Activated CD4-positive, alpha-beta T cell treated with anti-CD3 and anti-CD28 coated beads, Interleukin-2, amount 50 U/mL, for 16 hours (primary cell): ENCODE data around the gene QRICH2.
"Not testable (repeated sequence)": the region's sequence is repeated elsewhere in the genome, so short reads cannot be mapped to it uniquely, and the experiment has no call there.

Experiments used
- DNase-seq: peaks from one replicate; pipeline ENCODE4 v3.0.0-alpha.2; 2020

QRICH2 gene

DNA sequence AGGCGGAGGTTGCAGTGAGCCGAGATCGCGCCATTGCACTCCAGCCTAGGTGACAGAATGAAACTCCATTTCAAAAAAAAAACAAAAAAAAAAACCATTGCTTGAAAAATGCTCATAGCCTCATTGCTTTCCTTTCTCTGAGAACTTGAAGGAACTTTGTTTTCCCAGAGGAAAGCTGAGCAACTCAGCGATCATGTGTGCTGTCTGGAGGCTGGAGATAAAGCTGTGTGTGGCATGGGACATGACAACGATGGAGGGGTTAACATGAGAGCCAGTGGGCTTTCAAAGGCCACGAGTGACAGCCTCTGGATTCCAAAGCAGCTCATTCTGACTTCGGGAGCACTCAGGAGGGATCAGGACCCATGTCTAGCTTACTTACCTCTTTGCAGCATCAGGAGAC is 21.6 kb upstream of the QRICH2 start:
- no peak for DNase-seq

DNA sequence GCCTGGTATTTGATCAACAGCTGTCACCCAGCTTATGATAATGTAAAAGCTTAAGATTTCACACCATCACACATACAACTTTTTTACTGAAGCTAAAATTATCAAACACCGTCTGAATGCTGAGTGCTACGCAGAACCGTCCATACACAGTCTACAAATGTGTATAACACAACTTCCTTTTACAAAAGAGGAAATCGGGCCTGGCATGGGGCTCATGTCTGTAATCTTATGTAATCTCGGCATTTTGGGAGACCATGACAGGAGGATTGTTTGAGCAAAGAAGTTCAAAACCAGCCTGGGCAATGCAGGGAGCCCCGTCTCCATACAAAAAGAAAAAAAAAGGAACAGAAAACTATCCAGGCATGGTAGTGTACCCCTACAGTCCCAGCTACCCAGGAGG is 19.6 kb upstream of the QRICH2 start:
- DNase-seq: no peak

DNA sequence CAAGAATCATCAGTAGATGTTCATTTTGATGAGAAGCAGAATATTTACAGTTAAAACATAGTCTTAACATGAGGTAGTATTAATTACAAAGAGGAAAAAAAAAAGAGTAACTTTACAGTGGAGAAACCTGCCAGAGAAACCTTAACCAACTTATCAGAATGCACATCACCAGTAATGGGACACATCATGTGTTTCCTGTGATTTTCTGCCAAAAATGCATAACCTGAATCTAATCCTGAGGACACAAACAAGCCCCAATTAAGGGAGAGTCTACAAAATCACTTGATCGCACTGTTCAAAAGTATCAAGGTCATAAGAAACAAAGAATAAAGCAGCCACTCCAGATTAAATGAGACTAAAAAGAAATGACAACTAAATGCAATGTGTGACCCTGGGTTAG is 18.2 kb upstream of the QRICH2 start:
- no peak for DNase-seq

DNA sequence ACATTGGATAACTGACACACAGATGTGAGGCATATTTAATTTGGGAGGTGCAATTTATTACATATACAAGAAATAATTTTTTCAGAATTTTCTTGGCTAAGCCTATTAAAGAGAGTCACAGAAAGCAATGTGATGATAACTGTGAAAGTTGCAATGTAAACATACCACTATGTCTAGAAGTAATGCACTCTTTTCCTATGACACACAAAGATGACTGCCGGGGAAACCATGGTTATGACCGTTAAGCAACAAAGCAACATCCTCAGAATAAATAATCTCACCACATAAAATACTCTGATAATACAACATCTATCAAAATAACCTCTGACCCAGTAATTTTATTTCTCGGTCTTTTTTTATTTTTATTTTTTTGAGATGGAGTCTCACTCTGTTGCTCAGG is 10.5 kb upstream of the QRICH2 start:
- no peak for DNase-seq

DNA sequence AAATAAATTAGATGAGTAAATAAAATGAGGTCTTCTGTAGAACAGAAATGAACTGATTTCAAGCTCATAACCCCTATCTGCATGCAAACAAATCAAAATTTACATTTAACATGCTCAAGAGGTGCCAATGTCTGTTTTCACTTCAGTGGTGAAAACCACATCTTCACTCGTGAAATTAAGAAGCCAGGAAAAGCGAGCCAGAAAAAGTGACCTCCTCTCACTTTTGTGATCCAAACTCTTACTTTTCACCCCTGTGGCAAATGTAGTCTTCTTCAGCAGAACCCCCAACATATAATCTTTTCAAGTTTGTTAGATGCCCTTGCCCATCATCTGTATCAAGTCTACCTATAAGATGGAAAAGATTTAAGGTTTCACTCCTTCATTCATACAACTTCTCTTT is 9.5 kb upstream of the QRICH2 start:
- DNase-seq: no peak

DNA sequence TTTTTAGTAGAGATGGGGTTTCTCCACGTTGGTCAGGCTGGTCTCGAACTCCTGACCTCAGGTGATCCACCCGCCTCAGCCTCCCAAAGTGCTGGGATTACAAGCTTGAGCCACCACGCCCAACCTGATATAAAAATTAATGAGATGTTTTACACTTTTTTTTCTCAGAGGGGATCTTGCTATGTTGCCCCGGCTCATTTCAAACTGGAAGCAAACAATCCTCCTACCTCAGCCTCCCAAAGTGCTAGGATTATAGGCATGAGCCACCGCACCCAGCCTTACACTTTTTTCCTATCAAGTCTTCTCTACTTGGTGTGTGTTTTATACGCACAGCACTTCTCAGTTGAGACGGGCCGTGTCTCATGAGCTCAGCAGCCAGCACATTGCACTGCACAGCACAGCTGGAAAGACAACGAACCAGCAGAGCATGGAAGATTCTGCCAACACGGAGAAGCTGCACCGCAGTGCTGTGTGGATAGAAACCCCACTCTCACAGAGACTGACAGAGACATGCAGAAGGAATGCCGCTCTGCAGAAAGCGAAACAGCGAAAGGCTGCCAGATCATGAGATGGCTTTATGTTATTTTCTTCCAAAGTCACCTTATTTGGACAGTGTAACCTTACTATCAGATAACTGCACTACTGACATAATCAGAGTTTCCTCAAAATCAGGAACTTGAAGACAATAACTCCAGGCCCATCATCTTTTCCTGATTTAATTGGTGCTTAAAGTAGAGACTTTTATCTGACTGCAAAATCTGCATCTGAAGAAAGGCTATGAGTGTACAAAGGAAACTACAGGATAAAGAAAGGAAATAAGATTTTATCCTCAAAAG is 6.5 kb upstream of the QRICH2 start:
- no peak for DNase-seq

DNA sequence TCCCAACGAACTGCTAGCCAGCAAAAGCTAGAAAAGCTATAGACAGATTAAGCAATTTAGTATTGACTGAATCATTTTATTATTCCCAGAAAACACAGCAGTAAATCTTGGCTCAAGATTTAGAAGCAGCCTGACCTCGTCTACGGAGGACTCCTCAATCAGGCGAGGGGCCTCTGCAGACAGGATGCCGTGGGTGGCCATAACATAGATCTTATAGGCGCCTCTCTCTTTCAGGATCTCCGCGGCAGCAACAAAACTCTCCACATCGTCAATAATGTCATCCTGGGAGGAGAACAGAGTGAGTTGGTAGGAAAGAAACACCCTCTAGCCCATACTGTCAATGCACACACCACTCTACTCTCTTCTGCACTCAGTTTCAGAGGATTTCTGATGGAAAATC is 4.7 kb upstream of the QRICH2 start:
- no peak for DNase-seq

DNA sequence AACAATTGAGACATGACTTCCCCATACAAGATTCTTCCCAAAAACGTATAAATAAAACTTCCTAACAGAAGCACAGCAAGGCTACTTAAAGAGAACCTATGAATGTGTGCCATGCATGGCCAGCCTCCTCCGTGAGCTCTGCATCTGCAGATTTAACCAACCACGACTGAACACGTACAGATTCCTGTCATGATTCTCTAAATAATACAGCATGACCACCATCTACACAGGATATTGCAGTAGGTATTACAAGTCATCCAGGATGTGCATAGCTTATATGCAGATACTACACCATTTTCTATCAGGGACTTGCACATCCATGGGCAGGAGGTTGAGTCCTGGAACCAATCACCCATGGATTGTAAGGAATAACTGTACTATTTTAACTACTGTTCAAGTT is 1.4 kb upstream of the QRICH2 start:
- no peak for DNase-seq

DNA sequence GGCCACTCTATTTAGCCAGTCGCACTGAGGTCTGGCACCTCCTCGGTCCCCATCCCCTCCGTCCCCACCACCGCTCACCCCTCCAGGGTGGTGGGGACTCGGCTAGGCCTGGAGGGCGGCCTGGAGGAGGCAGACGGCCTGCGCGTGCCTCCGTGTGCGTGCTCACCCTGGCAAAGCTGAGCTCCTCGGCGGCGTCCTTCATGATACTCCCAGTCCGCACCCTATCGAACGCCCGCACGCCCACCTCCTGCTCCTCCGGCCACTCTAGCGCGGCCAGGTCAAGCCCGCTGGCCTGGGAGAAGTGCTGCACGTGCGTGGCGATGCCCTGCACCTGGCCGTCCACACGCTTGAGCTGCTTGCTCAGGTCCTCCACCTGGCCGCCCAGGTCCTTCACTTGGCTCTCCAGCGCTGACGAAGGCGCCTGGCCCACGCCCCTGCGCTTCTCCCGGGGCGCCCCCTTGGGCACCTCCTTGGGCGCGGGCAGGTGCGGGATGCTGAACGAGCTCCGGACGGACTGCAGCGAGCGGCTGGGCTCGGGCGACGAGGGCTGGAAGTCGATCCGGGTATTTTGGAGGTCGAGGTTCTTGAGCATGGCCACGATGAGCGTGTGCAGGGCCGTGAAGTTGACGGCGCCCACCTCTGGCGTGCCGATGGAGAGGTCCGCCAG is 644 bp downstream of the QRICH2 start:
- no peak for DNase-seq

DNA sequence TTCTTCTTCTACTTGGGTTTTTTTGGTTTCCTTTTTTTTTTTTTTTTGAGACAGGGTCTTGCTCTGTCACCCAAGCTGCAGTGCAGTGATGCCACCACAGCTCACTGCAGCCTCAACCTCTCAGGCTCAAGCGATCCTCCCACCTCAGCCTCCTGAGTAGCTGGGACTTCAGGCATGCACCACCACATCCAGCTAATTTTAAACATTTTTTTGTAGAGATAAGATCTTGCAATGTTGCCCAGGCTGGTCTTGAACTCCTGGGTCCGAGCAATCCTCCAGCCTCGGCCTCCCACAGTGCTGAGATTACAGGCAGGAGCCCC is 3.0 kb downstream of the QRICH2 start:
- DNase-seq: not testable (repeated sequence)

DNA sequence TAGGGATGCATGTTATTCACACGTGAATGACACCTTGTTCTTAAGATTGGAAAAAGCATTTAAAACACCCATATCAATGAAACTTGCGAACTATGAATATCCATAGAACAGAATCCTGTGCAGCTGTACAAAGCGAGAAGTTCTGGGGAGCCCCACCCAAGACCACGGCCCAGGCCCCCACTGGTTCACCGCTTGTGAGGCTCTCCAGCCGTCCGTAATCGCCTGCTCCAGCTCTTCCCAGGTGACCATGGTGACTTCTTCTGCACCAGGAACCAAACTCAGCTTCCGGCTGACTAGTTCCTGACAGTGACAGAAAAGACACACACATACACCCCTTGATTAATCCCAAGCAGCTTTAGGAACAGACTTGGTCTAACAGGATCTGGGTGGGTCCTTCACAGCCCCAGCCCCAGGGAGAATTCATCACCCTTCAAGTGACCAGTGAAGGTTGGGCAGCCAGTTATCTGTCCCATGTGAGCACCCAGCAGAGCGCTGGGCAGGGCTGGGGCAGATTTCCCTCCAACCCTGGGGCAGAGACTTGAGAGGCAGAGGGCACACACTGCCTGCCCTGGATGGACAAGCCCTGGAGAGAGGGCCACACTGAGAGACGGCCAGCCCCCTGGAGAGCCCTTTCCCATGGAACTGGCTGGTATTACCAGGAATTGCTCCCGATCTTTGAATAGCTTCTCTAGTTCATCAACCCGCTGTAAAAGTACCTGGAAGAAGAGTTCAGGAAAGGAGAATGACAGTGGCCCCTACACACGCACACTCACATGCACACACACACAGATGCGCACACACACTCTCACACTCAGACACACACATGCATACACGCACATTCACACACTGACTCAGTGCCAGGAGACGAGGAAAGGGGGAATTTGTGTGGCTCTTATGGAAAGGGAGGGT is 3.6 kb downstream of the QRICH2 start:
- DNase-seq: no peak

DNA sequence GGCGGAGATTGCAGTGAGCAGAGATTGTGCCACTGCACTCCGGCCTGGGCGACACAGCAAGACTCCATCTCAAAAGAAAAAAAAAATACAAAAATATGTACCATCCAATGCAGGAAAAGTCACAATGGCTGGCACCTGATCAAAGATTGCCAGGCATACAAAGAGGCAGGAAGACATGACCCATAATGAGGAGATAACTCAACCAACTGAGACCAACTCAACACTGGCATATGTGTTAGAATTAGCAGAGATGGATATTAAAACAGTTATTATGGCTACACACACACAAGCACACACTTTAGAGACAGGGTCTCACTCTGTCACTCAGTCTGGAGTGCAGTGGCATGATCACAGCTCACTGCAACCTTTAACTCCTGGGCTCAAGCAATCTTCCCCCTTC is 10.6 kb downstream of the QRICH2 start:
- no peak for DNase-seq

DNA sequence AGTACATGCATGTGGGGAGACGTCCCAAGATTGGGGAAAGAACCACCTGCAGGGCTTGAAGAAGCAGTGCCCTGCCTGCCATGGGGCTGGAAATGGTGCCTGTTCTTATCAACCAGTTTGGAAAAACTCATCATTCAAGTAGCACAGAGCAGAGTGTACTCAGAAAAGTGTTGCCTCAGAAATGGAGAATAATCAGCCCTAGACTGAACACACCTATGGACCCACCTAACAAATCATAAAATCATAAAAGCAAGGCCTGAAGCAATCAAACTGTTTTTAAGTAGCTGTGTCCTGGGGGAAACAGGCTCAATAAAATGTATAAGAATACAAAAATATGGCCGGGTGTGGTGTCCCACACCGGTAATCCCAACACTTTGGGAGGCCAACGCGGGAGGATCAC is 11.2 kb downstream of the QRICH2 start:
- no peak for DNase-seq

DNA sequence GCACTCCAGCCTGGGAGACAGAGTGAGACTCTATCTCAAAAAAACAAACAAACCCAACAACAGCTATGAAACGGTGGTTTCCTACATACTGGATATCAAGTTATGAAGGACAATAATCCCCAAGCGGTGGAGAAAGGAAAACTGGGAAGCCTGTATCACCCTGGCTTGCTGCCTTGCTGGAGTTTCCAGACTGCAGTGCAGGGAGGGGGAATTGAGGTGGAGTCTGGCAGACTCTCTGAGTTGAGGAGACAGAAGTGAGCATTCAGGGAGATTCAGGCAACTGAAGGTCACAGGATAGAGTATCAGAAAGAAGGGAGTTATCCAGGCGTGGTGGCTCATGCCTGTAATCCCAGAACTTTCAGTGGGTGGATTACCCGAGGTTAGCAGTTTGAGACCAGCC is 11.9 kb downstream of the QRICH2 start:
- no peak for DNase-seq

DNA sequence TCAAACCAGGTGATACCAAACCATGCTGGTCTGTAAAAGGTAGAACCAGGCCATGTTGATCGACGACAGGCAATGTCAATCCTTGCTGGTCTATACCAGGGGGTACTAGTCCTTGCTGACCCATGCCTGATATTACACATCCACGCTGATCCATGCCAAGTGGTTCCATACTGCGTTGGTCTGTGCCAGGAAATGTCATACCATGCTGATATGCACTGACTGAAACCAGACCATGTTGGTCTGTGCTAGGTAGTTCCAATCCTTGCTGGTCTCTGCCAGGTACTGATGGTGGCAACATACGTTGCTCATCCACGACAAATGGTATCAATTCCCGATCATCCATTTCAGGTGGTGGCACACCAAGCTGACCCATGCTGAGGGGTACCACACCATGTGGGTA is 15.0 kb downstream of the QRICH2 start:
- DNase-seq: no peak

DNA sequence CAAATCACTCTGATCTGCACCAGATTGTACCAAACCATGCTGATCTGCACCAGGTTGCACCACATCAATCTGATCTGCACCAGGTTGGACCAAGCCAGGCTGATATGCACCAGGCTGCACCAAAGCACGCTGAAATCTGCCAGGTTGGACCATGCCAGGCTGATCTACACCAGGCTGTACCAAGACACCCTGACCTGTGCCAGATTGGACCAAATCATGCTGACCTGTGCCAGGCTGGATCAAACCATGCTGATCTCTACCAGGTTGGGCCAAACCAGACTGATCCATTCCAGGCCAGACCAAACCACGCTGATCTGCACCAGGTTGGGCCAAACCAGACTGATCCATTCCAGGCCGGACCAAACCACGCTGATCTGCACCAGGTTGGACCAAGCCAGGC is 15.5 kb downstream of the QRICH2 start:
- DNase-seq: no peak

DNA sequence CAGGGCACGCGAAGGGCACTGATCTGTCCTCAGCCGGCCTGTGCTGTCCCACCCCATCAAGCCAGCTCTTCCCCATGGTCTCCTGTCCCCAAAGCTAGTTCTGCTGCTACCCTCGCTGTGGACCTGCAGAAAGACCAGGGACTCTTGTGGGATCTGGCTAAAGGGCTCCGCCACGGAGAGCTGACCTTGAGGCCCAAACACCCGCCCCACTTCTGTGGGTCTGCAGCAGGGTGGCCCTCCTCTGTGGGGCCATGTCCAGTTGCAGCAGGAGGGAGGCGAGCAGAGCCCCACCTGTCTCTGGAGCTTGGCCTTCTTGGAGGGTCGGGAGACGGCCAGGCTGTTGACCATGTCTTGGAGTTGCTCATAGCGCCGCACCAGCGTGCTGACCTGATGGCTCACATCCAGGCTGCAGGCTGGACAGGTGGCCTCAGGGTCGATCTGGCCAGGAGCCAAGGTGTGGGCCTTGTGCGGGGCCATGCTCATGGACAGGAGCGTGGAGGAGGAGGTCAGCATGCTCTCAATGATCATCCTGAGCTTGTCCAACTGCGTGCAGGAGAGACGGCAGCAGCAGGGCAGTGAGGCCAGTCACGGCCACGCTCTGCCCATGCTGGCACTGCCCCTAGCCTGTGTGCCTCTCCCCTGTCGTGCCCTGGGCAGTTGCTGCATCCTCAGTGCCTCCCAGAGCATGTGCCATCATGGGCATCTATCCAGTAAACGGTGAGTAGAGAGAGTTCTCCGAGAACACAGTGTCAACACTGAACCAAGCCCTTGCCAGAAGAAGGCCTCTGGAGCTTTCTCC is 26.3 kb downstream of the QRICH2 start:
- no peak for DNase-seq

DNA sequence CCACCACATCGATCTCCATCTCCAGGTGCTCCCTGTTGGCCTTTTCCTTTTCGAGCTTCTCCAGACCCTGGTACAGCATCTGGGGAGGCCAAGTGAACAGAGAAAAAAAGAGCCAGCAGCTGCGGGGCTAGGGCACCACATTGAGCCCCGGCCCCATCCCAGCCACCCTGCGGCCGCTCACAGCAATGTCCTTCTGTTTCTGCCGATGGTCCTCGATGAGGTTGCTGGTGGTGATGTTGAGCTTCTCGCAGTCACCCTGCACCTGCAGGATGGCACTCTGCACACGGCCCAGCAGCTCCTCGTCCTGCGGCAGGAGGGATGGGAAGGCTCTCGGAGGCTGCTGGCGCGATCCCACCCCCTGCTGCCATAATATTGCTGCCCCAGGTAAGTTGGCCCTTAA is 27.4 kb downstream of the QRICH2 start:
- no peak for DNase-seq

DNA sequence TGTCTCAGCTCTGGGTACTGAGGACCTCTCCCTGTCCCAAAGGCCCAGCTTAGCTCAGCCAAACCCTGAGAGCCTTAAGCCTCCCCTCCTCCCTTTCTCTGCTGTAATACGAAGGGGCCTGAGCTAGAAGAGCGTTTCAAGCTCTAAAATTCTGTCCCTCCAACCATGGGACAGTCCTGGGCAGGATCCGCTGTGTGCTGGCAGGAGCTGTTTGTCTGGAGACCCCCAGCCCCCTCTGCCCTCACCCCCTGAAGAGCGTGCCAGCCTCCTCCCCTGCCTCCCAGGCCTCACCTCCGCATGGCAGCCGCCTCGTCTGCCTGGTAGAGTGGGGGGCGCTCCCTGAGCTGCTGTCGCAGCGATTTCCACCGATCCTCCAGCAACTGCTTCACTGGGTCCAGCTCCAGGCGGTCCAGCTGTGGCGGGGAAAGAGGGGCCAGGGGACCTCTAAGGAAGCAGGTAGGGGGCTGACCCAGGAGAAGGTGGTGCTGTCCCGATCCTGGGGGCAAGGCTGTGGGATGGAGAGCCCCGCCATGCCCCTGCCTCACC is 28.3 kb downstream of the QRICH2 start:
- no peak for DNase-seq

DNA sequence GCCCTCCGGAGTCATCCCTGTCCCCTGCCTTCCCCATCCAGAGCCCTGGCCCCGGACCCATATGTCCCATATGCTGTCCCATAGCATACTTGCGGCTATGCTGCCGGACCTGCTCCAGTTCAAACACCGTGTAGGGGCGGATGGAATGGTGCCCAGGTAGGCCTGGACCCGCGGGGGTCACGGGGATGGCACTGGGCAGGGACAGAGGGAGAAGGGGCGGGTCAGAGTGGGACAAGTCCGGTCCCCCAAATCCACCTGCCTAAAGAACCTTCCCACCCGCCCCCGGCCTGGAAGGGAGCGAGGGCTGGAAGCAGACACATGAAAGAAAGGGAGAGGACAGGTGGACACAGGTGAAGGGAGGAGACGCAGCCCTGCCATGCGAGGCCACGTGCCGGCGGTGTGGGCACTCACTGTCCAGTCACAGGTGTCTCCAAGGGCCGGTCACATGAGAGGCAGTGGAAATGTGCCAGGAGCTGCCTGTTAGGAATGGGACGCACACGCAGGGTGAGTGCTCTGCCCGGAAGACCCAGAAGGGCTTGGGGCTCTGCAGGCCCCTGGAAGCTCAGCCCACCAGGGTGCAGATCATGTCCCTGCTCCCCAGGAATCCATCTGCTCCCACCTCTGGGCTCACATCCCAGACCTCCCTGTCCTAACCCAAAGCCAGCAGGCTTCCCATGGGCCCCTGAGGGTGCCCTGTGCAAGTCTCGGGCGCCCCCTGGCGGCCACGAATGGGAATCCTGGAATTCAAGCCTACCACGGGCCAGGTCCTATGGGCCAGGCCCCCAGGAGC is 28.9 kb downstream of the QRICH2 start:
- DNase-seq: peak; percentile 85

DNA sequence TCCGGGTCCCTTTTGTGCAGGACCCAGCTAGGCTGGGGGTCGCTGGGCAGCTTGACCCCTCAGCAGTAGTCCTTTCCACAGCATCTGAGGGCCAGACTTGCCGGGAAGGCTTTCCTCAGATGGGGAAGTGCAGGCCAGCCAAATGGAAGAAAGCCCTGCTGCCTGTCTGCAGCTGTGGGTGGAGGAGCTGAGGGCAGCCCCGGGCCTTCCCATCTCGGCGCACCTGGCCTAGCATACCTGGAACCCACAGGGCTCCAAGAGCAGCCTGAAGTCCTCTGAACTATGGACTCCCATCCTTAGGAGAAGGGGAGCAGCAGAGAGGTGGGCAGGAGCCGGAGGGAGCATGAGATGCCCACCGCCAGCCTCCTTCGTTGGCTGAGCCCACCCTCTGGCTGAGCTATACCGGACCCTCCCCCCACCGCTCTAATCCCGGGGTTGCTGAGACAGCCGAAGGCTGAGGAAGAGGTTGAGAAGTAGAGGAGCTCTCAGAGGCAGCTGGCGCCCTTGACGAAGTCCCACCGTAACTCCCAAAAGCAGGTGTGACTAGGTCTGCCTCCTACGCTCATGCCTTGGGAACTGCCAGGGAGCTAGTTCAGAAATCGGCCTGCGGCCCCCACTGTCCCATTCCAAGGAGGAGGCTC is 29.7 kb downstream of the QRICH2 start:
- no peak for DNase-seq
